ENCODE data around the gene MCTP2. TPM values are rescaled to one million over a fixed set of nuclear protein-coding genes. Genes with fewer than 3 reads are reported as not detected.

Gene MCTP2
- total and polyA plus RNA-seq, 2 of the 8 experiments (the other 6 are each of a cell fraction or from before 2014, with no cell fraction given), result 3.4 to 4.5 TPM

DNA sequence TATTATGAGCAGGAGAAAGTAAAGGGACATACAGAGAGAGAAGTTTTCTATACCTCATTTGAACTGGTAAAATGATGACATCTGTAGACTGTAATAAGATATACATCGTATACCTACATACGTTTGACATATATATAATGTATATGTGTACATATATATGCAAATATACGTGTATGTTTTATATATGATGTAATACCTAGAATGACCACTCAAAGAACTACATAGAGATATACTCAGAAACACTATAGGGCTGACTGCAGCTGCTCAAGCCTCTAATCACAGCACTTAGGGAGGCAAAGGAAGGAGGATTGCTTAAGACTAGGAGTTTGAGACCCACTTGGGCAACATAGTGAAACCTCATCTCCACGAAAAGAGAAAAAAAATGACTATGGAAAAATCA lies 48.5 kb upstream of the MCTP2 start (continued):
- TF ChIP-seq YY1 (IDR thresholded peaks at IDR 0.05; ENCODE audit: low read depth, low read length) (no peak), RBBP5 (IDR thresholded peaks at IDR 0.05; ENCODE audit: borderline replicate concordance, low read depth, low read length) (no peak), KDM5A (IDR thresholded peaks at IDR 0.05; ENCODE audit: low read length) (no peak), BRCA1 (IDR thresholded peaks at IDR 0.05; ENCODE audit: low read depth, low read length) (no peak), POLR2AphosphoS5 (IDR thresholded peaks at IDR 0.05; ENCODE audit: low read depth, low read length) (no peak), RXRA (IDR thresholded peaks at IDR 0.05; ENCODE audit: insufficient read depth, low read depth, low read length) (no peak), SIX5 (IDR thresholded peaks at IDR 0.05; ENCODE audit: low read depth, low read length) (no peak)
- TF ChIP-seq, protein P1, sequence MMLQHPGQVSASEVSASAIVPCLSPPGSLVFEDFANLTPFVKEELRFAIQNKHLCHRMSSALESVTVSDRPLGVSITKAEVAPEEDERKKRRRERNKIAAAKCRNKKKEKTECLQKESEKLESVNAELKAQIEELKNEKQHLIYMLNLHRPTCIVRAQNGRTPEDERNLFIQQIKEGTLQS (IDR thresholded peaks at IDR 0.05; ENCODE audit: insufficient read depth, low read depth, low read length), result no peak
